HEK293T (cell line): ENCODE results near the gene ARF6.

ENCODE experiments used
- CTCF ChIA-PET: fragments of 350-600 bp; formaldehyde crosslinking; extraction: SDS; loops from one replicate; lab custom pipeline; 2021; ENCODE audit warnings: antibody characterized with exemption, inconsistent platforms; lab: Yijun Ruan, JAX
- POLR2A ChIA-PET: fragments of 350-600 bp; formaldehyde crosslinking; extraction: SDS; loops from one replicate; lab custom pipeline; 2020; ENCODE audit warnings: antibody characterized with exemption, inconsistent platforms; lab: Yijun Ruan, JAX
- DNase-seq: peaks from one replicate; pipeline ENCODE4 v3.0.0; 2012; ENCODE audit warnings: mixed read lengths; ENCODE audit errors: extremely low spot score
- ARNT ChIP-seq: fragments of 450-650 bp; IDR thresholded peaks from 2 replicates; pipeline ENCODE4 v1.6.1; 2017; ENCODE audit warnings: mild to moderate bottlenecking
- BHLHE40 ChIP-seq: fragments of 450-650 bp; IDR thresholded peaks from 2 replicates; pipeline ENCODE4 v1.6.1; 2016; ENCODE audit warnings: mild to moderate bottlenecking, moderate library complexity, borderline replicate concordance
- CTBP1 ChIP-seq: fragments of 450-650 bp; IDR thresholded peaks from 2 replicates; pipeline ENCODE4 v1.6.1; 2016; ENCODE audit warnings: borderline replicate concordance
- ELF4 ChIP-seq: fragments of 450-650 bp; IDR thresholded peaks from 2 replicates; pipeline ENCODE4 v1.6.1; 2017; ENCODE audit warnings: antibody characterized with exemption
- FOXA1 ChIP-seq: fragments of 450-650 bp; IDR thresholded peaks from 2 replicates; pipeline ENCODE4 v1.6.1; 2016; ENCODE audit warnings: mild to moderate bottlenecking
- FOXK2 ChIP-seq: fragments of 450-650 bp; IDR thresholded peaks from 2 replicates; pipeline ENCODE4 v1.6.1; 2016; ENCODE audit warnings: mild to moderate bottlenecking
- FOXM1 ChIP-seq: fragments of 450-650 bp; IDR thresholded peaks from 2 replicates; pipeline ENCODE4 v1.6.1; 2017; ENCODE audit warnings: mild to moderate bottlenecking, borderline replicate concordance
- HDGF ChIP-seq: fragments of 450-650 bp; IDR thresholded peaks from 2 replicates; pipeline ENCODE4 v1.6.1; 2017; ENCODE audit warnings: antibody characterized with exemption, borderline replicate concordance
- L3MBTL2 ChIP-seq: fragments of 450-650 bp; conservative IDR thresholded peaks from 2 replicates; pipeline ENCODE4 v1.6.1; 2016; ENCODE audit warnings: mild to moderate bottlenecking
- LEF1 ChIP-seq: fragments of 450-650 bp; IDR thresholded peaks from 2 replicates; pipeline ENCODE4 v1.6.1; 2017; ENCODE audit warnings: mild to moderate bottlenecking, borderline replicate concordance
- NFRKB ChIP-seq: fragments of 450-650 bp; IDR thresholded peaks from 2 replicates; pipeline ENCODE4 v1.6.1; 2016; ENCODE audit warnings: mild to moderate bottlenecking, moderate library complexity
- SP1 ChIP-seq: fragments of 450-650 bp; IDR thresholded peaks from 2 replicates; pipeline ENCODE4 v1.6.1; 2017
- SUZ12 ChIP-seq: fragments of 450-650 bp; IDR thresholded peaks from 2 replicates; pipeline ENCODE4 v1.6.1; 2016; ENCODE audit warnings: mild to moderate bottlenecking
- TARDBP ChIP-seq: fragments of 450-650 bp; IDR thresholded peaks from 2 replicates; pipeline ENCODE4 v1.6.1; 2016
- ZNF384 ChIP-seq: fragments of 450-650 bp; IDR thresholded peaks from 2 replicates; pipeline ENCODE4 v1.6.1; 2016
- TF ChIP-seq, protein P1 (sequence below): fragments of 450-650 bp; IDR thresholded peaks from 2 replicates; pipeline ENCODE4 v1.6.1; 2016

ARF6 gene

DNA sequence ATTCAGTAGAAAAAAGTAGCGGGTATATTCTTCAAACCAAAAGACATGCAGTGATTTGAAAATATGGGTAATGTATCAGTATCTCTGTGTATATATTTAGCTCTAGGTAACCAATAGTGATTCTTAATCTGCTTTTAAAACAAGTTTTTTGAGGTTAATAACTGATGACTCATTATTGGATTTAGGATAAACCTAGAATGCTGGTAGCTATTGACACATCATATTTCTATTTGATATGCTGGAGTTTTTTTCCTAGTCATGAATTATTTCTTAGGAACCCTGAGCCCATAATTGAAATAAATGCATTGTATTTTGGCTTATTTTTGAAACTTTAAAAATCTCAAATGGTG lies 15.5 kb downstream of the ARF6 start:
- DNase-seq = no peak
- POLR2A ChIA-PET = interaction anchor here (1.7 kb wide), 1 partner anchor 16 kb away, joined by 5 read pairs; no protein-coding TSS in a partner anchor
- no peak for TF ChIP-seq SP1
- no peak for TF ChIP-seq CTBP1
- no peak for TF ChIP-seq ELF4
- no peak for TF ChIP-seq FOXA1
- no peak for TF ChIP-seq ZNF384
- no peak for TF ChIP-seq TARDBP
- no peak for TF ChIP-seq SUZ12
- TF ChIP-seq L3MBTL2 = no peak
- TF ChIP-seq LEF1 = no peak
- TF ChIP-seq FOXM1 = no peak
- no peak for TF ChIP-seq BHLHE40
- TF ChIP-seq NFRKB = no peak
- TF ChIP-seq, protein P1, sequence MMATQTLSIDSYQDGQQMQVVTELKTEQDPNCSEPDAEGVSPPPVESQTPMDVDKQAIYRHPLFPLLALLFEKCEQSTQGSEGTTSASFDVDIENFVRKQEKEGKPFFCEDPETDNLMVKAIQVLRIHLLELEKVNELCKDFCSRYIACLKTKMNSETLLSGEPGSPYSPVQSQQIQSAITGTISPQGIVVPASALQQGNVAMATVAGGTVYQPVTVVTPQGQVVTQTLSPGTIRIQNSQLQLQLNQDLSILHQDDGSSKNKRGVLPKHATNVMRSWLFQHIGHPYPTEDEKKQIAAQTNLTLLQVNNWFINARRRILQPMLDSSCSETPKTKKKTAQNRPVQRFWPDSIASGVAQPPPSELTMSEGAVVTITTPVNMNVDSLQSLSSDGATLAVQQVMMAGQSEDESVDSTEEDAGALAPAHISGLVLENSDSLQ = no peak
- no peak for TF ChIP-seq HDGF
- TF ChIP-seq FOXK2 = no peak
- CTCF ChIA-PET = no interaction called here

DNA sequence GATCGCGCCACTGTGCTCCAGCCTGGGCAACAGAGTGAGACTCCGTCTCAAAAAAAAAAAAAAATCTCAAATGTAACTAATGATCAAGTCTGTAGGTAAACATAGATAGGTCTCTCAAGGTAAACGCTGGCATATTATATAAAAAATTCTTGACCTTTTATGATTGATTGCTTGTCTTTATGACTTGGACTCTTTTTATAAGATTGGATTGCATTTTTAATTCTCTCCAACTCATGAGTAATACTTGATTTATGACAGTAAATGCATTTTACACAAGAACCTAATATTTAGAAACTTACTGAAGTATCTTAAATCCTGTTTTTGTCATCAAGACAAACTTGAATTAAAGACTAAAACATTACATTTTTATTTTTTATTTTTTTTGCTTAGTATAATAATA lies 16.1 kb downstream of the ARF6 start:
- CTCF ChIA-PET = no interaction called here
- no peak for TF ChIP-seq FOXM1
- no peak for TF ChIP-seq ARNT
- TF ChIP-seq FOXK2 = no peak
- TF ChIP-seq NFRKB = no peak
- no peak for TF ChIP-seq SUZ12
- TF ChIP-seq LEF1 = no peak
- TF ChIP-seq FOXA1 = no peak
- TF ChIP-seq SP1 = no peak
- no peak for TF ChIP-seq ELF4
- TF ChIP-seq CTBP1 = no peak
- POLR2A ChIA-PET = interaction anchor here (1.7 kb wide), 1 partner anchor 17 kb away, joined by 5 read pairs; no protein-coding TSS in a partner anchor
- DNase-seq = no peak

DNA sequence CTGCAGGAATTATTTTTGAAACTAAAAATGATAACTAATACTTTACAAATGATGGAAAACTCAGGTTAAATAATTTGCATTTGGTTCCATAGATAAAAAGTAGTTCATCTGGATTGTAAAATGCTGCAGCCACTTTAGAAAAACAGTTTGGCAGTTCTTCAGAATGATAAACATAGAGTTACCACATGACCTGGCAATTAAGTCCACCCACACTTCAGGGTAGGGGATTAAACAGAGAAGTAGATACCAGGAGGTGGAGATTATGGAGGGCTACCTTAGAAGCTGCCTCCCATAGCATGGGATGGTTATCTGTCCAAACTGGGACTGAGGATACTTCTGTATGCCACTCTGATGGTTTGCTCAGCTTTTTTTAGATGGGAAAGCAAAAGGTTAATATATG lies 22.2 kb downstream of the ARF6 start:
- DNase-seq = no peak
- CTCF ChIA-PET = interaction anchor here (0.7 to 0.8 kb wide), 2 partner anchors 42 to 146 kb away, joined by 3 read pairs; no protein-coding TSS in a partner anchor
- POLR2A ChIA-PET = interaction anchor here (1.5 kb wide), 1 partner anchor 53 kb away, joined by 4 read pairs; no protein-coding TSS in a partner anchor
- TF ChIP-seq CTBP1 = no peak
- TF ChIP-seq LEF1 = no peak
- TF ChIP-seq TARDBP = no peak
- no peak for TF ChIP-seq ARNT
- no peak for TF ChIP-seq ELF4

DNA sequence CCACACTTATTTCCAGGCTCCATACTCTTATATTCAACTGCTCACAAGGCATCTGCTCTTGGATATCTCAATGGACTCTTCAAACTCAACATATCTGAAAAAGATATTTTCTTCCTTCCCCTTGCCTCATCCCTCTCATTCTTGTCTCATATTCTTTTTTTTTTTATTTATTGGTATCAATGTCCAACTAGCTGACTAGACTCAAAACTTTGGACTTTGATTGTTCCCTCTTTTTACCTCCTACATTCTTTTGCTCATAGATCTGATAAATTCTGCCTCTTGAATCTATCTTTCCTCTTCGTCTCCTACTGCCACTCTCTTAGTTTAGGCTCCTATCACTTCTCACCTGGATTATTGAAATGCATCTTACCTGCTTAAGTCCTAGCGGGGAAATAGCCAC lies 25.8 kb downstream of the ARF6 start:
- TF ChIP-seq CTBP1 = no peak
- TF ChIP-seq SP1 = no peak
- TF ChIP-seq HDGF = no peak
- TF ChIP-seq ARNT = no peak
- no peak for TF ChIP-seq TARDBP
- no peak for TF ChIP-seq L3MBTL2
- no peak for TF ChIP-seq ELF4
- no peak for TF ChIP-seq ZNF384
- no peak for TF ChIP-seq FOXK2
- TF ChIP-seq FOXM1 = no peak
- no peak for TF ChIP-seq SUZ12
- TF ChIP-seq, protein P1 = no peak
- TF ChIP-seq LEF1 = no peak
- no peak for DNase-seq
- ChIA-PET POLR2A (interaction anchor here (0.6 to 1.0 kb wide), 2 partner anchors 25 to 56 kb away, joined by 3 read pairs; no protein-coding TSS in a partner anchor), CTCF (no interaction called here)

DNA sequence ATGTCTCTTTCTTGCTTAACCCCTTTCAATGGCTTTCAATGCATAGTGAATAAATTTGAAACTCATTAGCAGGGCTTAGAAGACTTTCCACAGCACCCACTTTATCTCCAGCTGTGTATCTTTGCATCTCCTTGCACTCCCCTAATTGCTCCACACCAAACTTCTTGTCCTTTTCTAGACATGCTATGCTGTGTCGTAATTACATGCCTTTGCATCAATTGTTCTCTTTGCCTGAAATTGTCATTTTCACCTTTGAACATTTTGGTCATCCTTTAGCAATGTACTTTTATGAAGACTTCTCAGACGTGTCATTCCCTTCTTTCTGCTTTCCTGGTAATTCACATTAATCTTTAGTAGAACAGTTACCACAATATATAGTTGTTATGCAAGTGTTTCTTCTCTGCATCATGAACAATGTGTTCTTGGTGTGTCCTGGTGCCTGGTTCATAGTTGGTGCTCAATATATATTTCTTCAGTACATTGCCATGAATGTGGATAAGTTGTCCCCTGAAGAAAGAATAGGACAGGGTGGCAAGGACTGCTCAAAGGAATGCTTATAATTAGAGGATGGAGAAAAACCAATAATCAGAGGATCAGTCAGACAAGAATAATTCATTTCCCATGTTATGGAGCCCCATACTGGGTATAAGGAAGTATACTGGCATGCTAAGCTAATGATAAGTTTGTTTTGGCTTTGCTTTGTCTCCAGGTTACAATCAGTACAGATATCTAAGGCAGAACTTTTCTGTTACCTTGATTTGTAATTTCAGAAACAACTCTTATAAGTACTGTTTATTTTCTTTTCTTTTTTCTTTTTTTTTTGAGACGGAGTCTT lies 27.2 kb downstream of the ARF6 start:
- CTCF ChIA-PET = interaction anchor here (0.5 kb wide), 1 partner anchor 74 kb away, joined by 4 read pairs; no protein-coding TSS in a partner anchor
- POLR2A ChIA-PET = no interaction called here
- no peak for DNase-seq
- no peak for TF ChIP-seq SP1
- 0 out of 2 replicates have a peak, but pooled peaks have one; percentile 20 for TF ChIP-seq ZNF384

DNA sequence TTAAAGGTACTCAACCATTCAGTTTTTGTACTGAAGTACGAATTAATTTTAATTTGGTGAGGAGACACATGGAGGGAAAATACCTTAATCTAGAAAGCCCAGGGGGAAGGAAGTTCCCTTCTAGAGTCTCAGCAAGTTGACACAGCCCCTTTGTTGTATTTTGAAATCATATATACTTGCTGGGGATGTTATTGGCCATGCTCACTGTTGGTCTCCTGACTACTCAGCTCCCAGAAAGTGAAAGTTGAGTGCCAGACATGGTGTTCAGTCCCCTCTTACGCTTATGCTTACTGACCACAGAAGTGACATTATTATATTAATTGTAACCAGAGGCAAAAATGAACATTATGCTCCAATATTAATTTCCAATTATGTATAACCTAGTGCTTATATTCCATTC lies 28.1 kb downstream of the ARF6 start:
- TF ChIP-seq ARNT (no peak), FOXK2 (no peak), CTBP1 (no peak), L3MBTL2 (no peak), HDGF (no peak), SUZ12 (no peak), ZNF384 (no peak), FOXM1 (no peak), LEF1 (no peak), NFRKB (no peak), BHLHE40 (no peak), FOXA1 (no peak), TARDBP (no peak), ELF4 (no peak), SP1 (no peak)
- TF ChIP-seq, protein P1 = no peak
- ChIA-PET POLR2A (no interaction called here), CTCF (no interaction called here)
- no peak for DNase-seq
